HK-2 (cell line): ENCODE results near the gene PLA2G2C.
A peak's percentile ranks its signal among the peaks of the same experiment; 100 is the strongest.
"Not testable (repeated sequence)": the region's sequence is repeated elsewhere in the genome, so short reads cannot be mapped to it uniquely, and the experiment has no call there.

ENCODE experiments used
- DNase-seq: peaks from one replicate; pipeline ENCODE4 v3.0.0-alpha.2; 2018; ENCODE audit not compliant: unreplicated experiment

The PLA2G2C gene

GRCh38 chr1:20134995-20135394 is 51.3 kb downstream of the PLA2G2C start:
- no peak for DNase-seq

GRCh38 chr1:20130518-20130917 is 55.8 kb downstream of the PLA2G2C start:
- DNase-seq: not testable (repeated sequence)

- DNase-seq: no peak
These were observed 59.4 kb downstream of the PLA2G2C start for GRCh38 chr1:20126806-20127440.

- no peak for DNase-seq
These were observed 60.1 kb downstream of the PLA2G2C start for GRCh38 chr1:20126041-20126805.

GRCh38 chr1:20125100-20125499 is 61.2 kb downstream of the PLA2G2C start:
- DNase-seq: no peak

GRCh38 chr1:20124456-20125057 is 61.8 kb downstream of the PLA2G2C start:
- DNase-seq: peak; percentile 7

GRCh38 chr1:20123722-20124455 is 62.4 kb downstream of the PLA2G2C start:
- no peak for DNase-seq

GRCh38 chr1:20120796-20121195 is 65.5 kb downstream of the PLA2G2C start:
- no peak for DNase-seq

GRCh38 chr1:20119347-20119746 is 67.0 kb downstream of the PLA2G2C start, which contains the start of gene PLA2G2D:
PLA2G2D (minus strand) TSS chr1:20119536; CDS start chr1:20119498, 38 bp downstream.
- DNase-seq: no peak

GRCh38 chr1:20117236-20117635 is 69.1 kb downstream of the PLA2G2C start:
- DNase-seq: no peak

- no peak for DNase-seq
These were observed 70.4 kb downstream of the PLA2G2C start for GRCh38 chr1:20115916-20116315.

GRCh38 chr1:20115479-20115878 is 70.8 kb downstream of the PLA2G2C start:
- no peak for DNase-seq

GRCh38 chr1:20114021-20114648 is 72.2 kb downstream of the PLA2G2C start:
- no peak for DNase-seq
